ENCODE data around the gene SAMD4B. TPM values are rescaled to one million over a fixed set of nuclear protein-coding genes. Genes with fewer than 3 reads are reported as not detected.
"Not testable (repeated sequence)": the region's sequence is repeated elsewhere in the genome, so short reads cannot be mapped to it uniquely, and the experiment has no call there.

SAMD4B gene
- total RNA-seq, 1 donor from 2014 or later, result 22.4 TPM

GRCh38 chr19:39321117-39321831 is 20.9 kb upstream of the SAMD4B start:
- no peak overlapping the region for H3K9ac ChIP-seq (ENCODE audit: low read depth in 1 of 3, low read length in 3 of 3)
- no peaks in the 10 kb centered on the region for H3K36me3 ChIP-seq (ENCODE audit: control insufficient read depth in 3 of 3, insufficient read depth in 3 of 3, low read length in 3 of 3)
- no peak overlapping the region for H3K27ac ChIP-seq (ENCODE audit: low read depth, low read length)
- no peak overlapping the region for H3K4me3 ChIP-seq (ENCODE audit: low read length in 3 of 3)
- H3K9me3 ChIP-seq (ENCODE audit: control insufficient read depth in 3 of 3, low read length in 3 of 3), result no peaks in the 10 kb centered on the region
- H3K27me3 ChIP-seq (ENCODE audit: control insufficient read depth in 3 of 3, insufficient read depth in 3 of 3, low read length in 3 of 3), result peaks cover 11 to 36% (median 33%) of the 10 kb centered on the region in 3 donors
- peaks cover 2 to 4% (median 3%) of the 10 kb centered on the region in 3 donors for H3K4me1 ChIP-seq (ENCODE audit: control insufficient read depth in 3 of 3, insufficient read depth in 3 of 3, low read length in 3 of 3)

GRCh38 chr19:39321832-39322176 is 20.4 kb upstream of the SAMD4B start:
- no peak overlapping the region for H3K27ac ChIP-seq (ENCODE audit: low read depth, low read length)
- no peaks in the 10 kb centered on the region for H3K9me3 ChIP-seq (ENCODE audit: control insufficient read depth in 3 of 3, low read length in 3 of 3)
- H3K4me3 ChIP-seq (ENCODE audit: low read length in 3 of 3), result no peak overlapping the region
- no peak overlapping the region for H3K9ac ChIP-seq (ENCODE audit: low read depth in 1 of 3, low read length in 3 of 3)
- peaks cover 11 to 37% (median 33%) of the 10 kb centered on the region in 3 donors for H3K27me3 ChIP-seq (ENCODE audit: control insufficient read depth in 3 of 3, insufficient read depth in 3 of 3, low read length in 3 of 3)
- H3K4me1 ChIP-seq (ENCODE audit: control insufficient read depth in 3 of 3, insufficient read depth in 3 of 3, low read length in 3 of 3), result peaks cover 2 to 4% (median 3%) of the 10 kb centered on the region in 3 donors
- no peaks in the 10 kb centered on the region for H3K36me3 ChIP-seq (ENCODE audit: control insufficient read depth in 3 of 3, insufficient read depth in 3 of 3, low read length in 3 of 3)

GRCh38 chr19:39324242-39324842 is 17.9 kb upstream of the SAMD4B start:
- no peak overlapping the region for H3K27ac ChIP-seq (ENCODE audit: low read depth, low read length)
- H3K4me3 ChIP-seq (ENCODE audit: low read length in 3 of 3), result no peak overlapping the region
- no peaks in the 10 kb centered on the region for H3K9me3 ChIP-seq (ENCODE audit: control insufficient read depth in 3 of 3, low read length in 3 of 3)
- peaks cover 2 to 6% (median 4%) of the 10 kb centered on the region in 3 donors for H3K4me1 ChIP-seq (ENCODE audit: control insufficient read depth in 3 of 3, insufficient read depth in 3 of 3, low read length in 3 of 3)
- no peak overlapping the region for H3K9ac ChIP-seq (ENCODE audit: low read depth in 1 of 3, low read length in 3 of 3)
- H3K27me3 ChIP-seq (ENCODE audit: control insufficient read depth in 3 of 3, insufficient read depth in 3 of 3, low read length in 3 of 3), result peaks cover 3 to 29% (median 21%) of the 10 kb centered on the region in 3 donors
- H3K36me3 ChIP-seq (ENCODE audit: control insufficient read depth in 3 of 3, insufficient read depth in 3 of 3, low read length in 3 of 3), result no peaks in the 10 kb centered on the region

- Histone ChIP-seq H3K27me3 (ENCODE audit: control insufficient read depth in 3 of 3, insufficient read depth in 3 of 3, low read length in 3 of 3) (peaks cover 3 to 18% (median 13%) of the 10 kb centered on the region in 3 donors), H3K9ac (ENCODE audit: low read depth in 1 of 3, low read length in 3 of 3) (no peak overlapping the region), H3K27ac (ENCODE audit: low read depth, low read length) (no peak overlapping the region), H3K4me1 (ENCODE audit: control insufficient read depth in 3 of 3, insufficient read depth in 3 of 3, low read length in 3 of 3) (peaks cover 0 to 3% (median 0%) of the 10 kb centered on the region in 3 donors), H3K9me3 (ENCODE audit: control insufficient read depth in 3 of 3, low read length in 3 of 3) (no peaks in the 10 kb centered on the region), H3K36me3 (ENCODE audit: control insufficient read depth in 3 of 3, insufficient read depth in 3 of 3, low read length in 3 of 3) (no peaks in the 10 kb centered on the region), H3K4me3 (ENCODE audit: low read length in 3 of 3) (no peak overlapping the region)
Measured at GRCh38 chr19:39325778-39326665, 16.2 kb upstream of the SAMD4B start.

GRCh38 chr19:39327363-39328045 is 14.7 kb upstream of the SAMD4B start:
- Histone ChIP-seq H3K27me3 (ENCODE audit: control insufficient read depth in 3 of 3, insufficient read depth in 3 of 3, low read length in 3 of 3) (peaks cover 0 to 10% (median 3%) of the 10 kb centered on the region in 3 donors), H3K4me3 (ENCODE audit: low read length in 3 of 3) (no peak overlapping the region), H3K9ac (ENCODE audit: low read depth in 1 of 3, low read length in 3 of 3) (no peak overlapping the region), H3K4me1 (ENCODE audit: control insufficient read depth in 3 of 3, insufficient read depth in 3 of 3, low read length in 3 of 3) (peaks cover 0 to 3% (median 0%) of the 10 kb centered on the region in 3 donors), H3K27ac (ENCODE audit: low read depth, low read length) (no peak overlapping the region), H3K9me3 (ENCODE audit: control insufficient read depth in 3 of 3, low read length in 3 of 3) (no peaks in the 10 kb centered on the region), H3K36me3 (ENCODE audit: control insufficient read depth in 3 of 3, insufficient read depth in 3 of 3, low read length in 3 of 3) (no peaks in the 10 kb centered on the region)

GRCh38 chr19:39328046-39328705 is 14.0 kb upstream of the SAMD4B start:
- H3K4me3 ChIP-seq (ENCODE audit: low read length in 3 of 3), result no peak overlapping the region
- no peak overlapping the region for H3K9ac ChIP-seq (ENCODE audit: low read depth in 1 of 3, low read length in 3 of 3)
- H3K36me3 ChIP-seq (ENCODE audit: control insufficient read depth in 3 of 3, insufficient read depth in 3 of 3, low read length in 3 of 3), result no peaks in the 10 kb centered on the region
- peaks cover 0 to 3% (median 0%) of the 10 kb centered on the region in 3 donors for H3K4me1 ChIP-seq (ENCODE audit: control insufficient read depth in 3 of 3, insufficient read depth in 3 of 3, low read length in 3 of 3)
- H3K27me3 ChIP-seq (ENCODE audit: control insufficient read depth in 3 of 3, insufficient read depth in 3 of 3, low read length in 3 of 3), result peaks cover 0 to 7% (median 3%) of the 10 kb centered on the region in 3 donors
- H3K27ac ChIP-seq (ENCODE audit: low read depth, low read length), result no peak overlapping the region
- H3K9me3 ChIP-seq (ENCODE audit: control insufficient read depth in 3 of 3, low read length in 3 of 3), result no peaks in the 10 kb centered on the region

- no peak overlapping the region for H3K9ac ChIP-seq (ENCODE audit: low read depth in 1 of 3, low read length in 3 of 3)
- peaks cover 0 to 7% (median 3%) of the 10 kb centered on the region in 3 donors for H3K27me3 ChIP-seq (ENCODE audit: control insufficient read depth in 3 of 3, insufficient read depth in 3 of 3, low read length in 3 of 3)
- no peak overlapping the region for H3K4me3 ChIP-seq (ENCODE audit: low read length in 3 of 3)
- H3K27ac ChIP-seq (ENCODE audit: low read depth, low read length), result no peak overlapping the region
- no peaks in the 10 kb centered on the region for H3K36me3 ChIP-seq (ENCODE audit: control insufficient read depth in 3 of 3, insufficient read depth in 3 of 3, low read length in 3 of 3)
- peaks cover 0 to 3% (median 0%) of the 10 kb centered on the region in 3 donors for H3K4me1 ChIP-seq (ENCODE audit: control insufficient read depth in 3 of 3, insufficient read depth in 3 of 3, low read length in 3 of 3)
- no peaks in the 10 kb centered on the region for H3K9me3 ChIP-seq (ENCODE audit: control insufficient read depth in 3 of 3, low read length in 3 of 3)
Measured at GRCh38 chr19:39329948-39330347, 12.3 kb upstream of the SAMD4B start.

GRCh38 chr19:39332293-39332692 is 9.9 kb upstream of the SAMD4B start:
- H3K36me3 ChIP-seq (ENCODE audit: control insufficient read depth in 3 of 3, insufficient read depth in 3 of 3, low read length in 3 of 3), result no peaks in the 10 kb centered on the region
- no peak overlapping the region for H3K9ac ChIP-seq (ENCODE audit: low read depth in 1 of 3, low read length in 3 of 3)
- H3K4me3 ChIP-seq (ENCODE audit: low read length in 3 of 3), result no peak overlapping the region
- no peaks in the 10 kb centered on the region for H3K9me3 ChIP-seq (ENCODE audit: control insufficient read depth in 3 of 3, low read length in 3 of 3)
- H3K4me1 ChIP-seq (ENCODE audit: control insufficient read depth in 3 of 3, insufficient read depth in 3 of 3, low read length in 3 of 3), result peaks cover 0 to 3% (median 0%) of the 10 kb centered on the region in 3 donors
- H3K27me3 ChIP-seq (ENCODE audit: control insufficient read depth in 3 of 3, insufficient read depth in 3 of 3, low read length in 3 of 3), result peaks cover 0 to 5% (median 3%) of the 10 kb centered on the region in 3 donors
- H3K27ac ChIP-seq (ENCODE audit: low read depth, low read length), result no peak overlapping the region

GRCh38 chr19:39332738-39333137 is 9.5 kb upstream of the SAMD4B start:
- H3K27me3 ChIP-seq (ENCODE audit: control insufficient read depth in 3 of 3, insufficient read depth in 3 of 3, low read length in 3 of 3); H3K27ac ChIP-seq (ENCODE audit: low read depth, low read length); H3K4me3 ChIP-seq (ENCODE audit: low read length in 3 of 3); H3K9me3 ChIP-seq (ENCODE audit: control insufficient read depth in 3 of 3, low read length in 3 of 3); H3K9ac ChIP-seq (ENCODE audit: low read depth in 1 of 3, low read length in 3 of 3); H3K36me3 ChIP-seq (ENCODE audit: control insufficient read depth in 3 of 3, insufficient read depth in 3 of 3, low read length in 3 of 3); H3K4me1 ChIP-seq (ENCODE audit: control insufficient read depth in 3 of 3, insufficient read depth in 3 of 3, low read length in 3 of 3): not testable (repeated sequence)
